Neural cell (in vitro differentiated cells): ENCODE results near the gene SPN. TPM values are rescaled to one million over a fixed set of nuclear protein-coding genes. Genes with fewer than 3 reads are reported as not detected.
"Not testable (repeated sequence)": the region's sequence is repeated elsewhere in the genome, so short reads cannot be mapped to it uniquely, and the experiment has no call there.

Experiments
- H2AFZ ChIP-seq: fragments of 200-600, 300-800 bp; sonication (generic), shearing (Covaris generic); 2 replicates; pipeline ENCODE4 v1.6.0; 2014; ENCODE audit warnings: low read depth, mild to moderate bottlenecking, antibody characterized with exemption, low read length, moderate library complexity
- H3F3A ChIP-seq: fragments of 200-600 bp; shearing (Covaris generic); 2 replicates; pipeline ENCODE4 v1.6.1; 2016; ENCODE audit warnings: mild to moderate bottlenecking, moderate library complexity, mixed read lengths, antibody characterized with exemption, low read length; ENCODE audit not compliant: insufficient read depth, poor library complexity, severe bottlenecking
- H3K27ac ChIP-seq: fragments of 200-600, 300-800 bp; sonication (generic), shearing (Covaris generic); 2 replicates; pipeline ENCODE4 v1.5.1; 2014; ENCODE audit warnings: mild to moderate bottlenecking, low read length, moderate library complexity
- H3K27me3 ChIP-seq: fragments of 300-800, 200-600 bp; sonication (generic), shearing (Covaris generic); 2 replicates; pipeline ENCODE4 v1.6.0; 2014; ENCODE audit warnings: mild to moderate bottlenecking, low read depth, low read length, moderate library complexity; ENCODE audit not compliant: insufficient read depth
- H3K36me3 ChIP-seq: fragments of 300-800, 200-600 bp; sonication (generic), shearing (Covaris generic); 2 replicates; pipeline ENCODE4 v1.5.1; 2014; ENCODE audit warnings: mild to moderate bottlenecking, antibody characterized with exemption, low read length, moderate library complexity; ENCODE audit not compliant: insufficient read depth
- H3K4me2 ChIP-seq: fragments of 300-800, 200-600 bp; sonication (generic), shearing (Covaris generic); 2 replicates; pipeline ENCODE4 v1.6.0; 2014; ENCODE audit warnings: mild to moderate bottlenecking, low read length
- H3K4me3 ChIP-seq: fragments of 300-800, 200-600 bp; sonication (generic), shearing (Covaris generic); 2 replicates; pipeline ENCODE4 v1.5.1; 2014; ENCODE audit warnings: mild to moderate bottlenecking, low read length, moderate library complexity
- H3K79me2 ChIP-seq: fragments of 200-600 bp; shearing (Covaris generic); replicated peaks from 2 replicates; pipeline ENCODE4 v1.6.0; 2014; ENCODE audit warnings: mild to moderate bottlenecking, low read length, moderate library complexity; ENCODE audit not compliant: insufficient read depth
- H3K9ac ChIP-seq: fragments of 300-800, 200-600 bp; sonication (generic), shearing (Covaris generic); 2 replicates; pipeline ENCODE4 v1.6.1; 2016; ENCODE audit warnings: mild to moderate bottlenecking, low read length, mixed read lengths
- H3K9me2 ChIP-seq: fragments of 200-600 bp; shearing (Covaris generic); 2 replicates; pipeline ENCODE4 v1.6.1; 2016; ENCODE audit warnings: mild to moderate bottlenecking, low read length, mixed read lengths; ENCODE audit not compliant: insufficient read depth
- H3K9me3 ChIP-seq: fragments of 200-600, 300-800 bp; sonication (generic), shearing (Covaris generic); 2 replicates; pipeline ENCODE4 v1.6.1; 2016; ENCODE audit warnings: mild to moderate bottlenecking, mixed run types, low read length, moderate library complexity, mixed read lengths
- H4K20me1 ChIP-seq: fragments of 200-600 bp; shearing (Covaris generic); 2 replicates; pipeline ENCODE4 v1.6.1; 2016; ENCODE audit warnings: mild to moderate bottlenecking, mixed run types; ENCODE audit not compliant: insufficient read depth
- CTCF ChIP-seq: fragments of 450-650 bp; IDR thresholded peaks from 2 replicates; pipeline ENCODE4 v1.5.1; 2014; ENCODE audit warnings: antibody characterized with exemption, mild to moderate bottlenecking, moderate library complexity; ENCODE audit not compliant: poor library complexity, severe bottlenecking
- EP300 ChIP-seq: fragments of 450-650 bp; conservative IDR thresholded peaks from 2 replicates; pipeline ENCODE4 v1.6.1; 2014; ENCODE audit warnings: antibody characterized with exemption, mild to moderate bottlenecking, moderate library complexity; ENCODE audit not compliant: poor library complexity, severe bottlenecking
- EZH2 ChIP-seq: fragments of 200-600, 300-800 bp; shearing (Covaris generic), sonication (generic); IDR thresholded peaks from 2 replicates; pipeline ENCODE4 v1.6.1; 2014; ENCODE audit warnings: antibody characterized with exemption, low read length, borderline replicate concordance, mild to moderate bottlenecking; ENCODE audit not compliant: insufficient read depth, poor library complexity, severe bottlenecking
- MXI1 ChIP-seq: fragments of 450-650 bp; conservative IDR thresholded peaks from 2 replicates; pipeline ENCODE4 v1.6.1; 2014; ENCODE audit warnings: antibody characterized with exemption, mild to moderate bottlenecking; ENCODE audit not compliant: poor library complexity, severe bottlenecking
- POLR2AphosphoS5 ChIP-seq: IDR thresholded peaks from 2 replicates; pipeline ENCODE4 v1.6.1; 2012
- RAD21 ChIP-seq: fragments of 450-650 bp; conservative IDR thresholded peaks from 2 replicates; pipeline ENCODE4 v1.6.1; 2014; ENCODE audit warnings: antibody characterized with exemption, mild to moderate bottlenecking, moderate library complexity
- REST ChIP-seq: IDR thresholded peaks from 2 replicates; pipeline ENCODE4 v1.6.1; 2012; ENCODE audit warnings: borderline replicate concordance
- SMC3 ChIP-seq: fragments of 450-650 bp; conservative IDR thresholded peaks from 2 replicates; pipeline ENCODE4 v1.6.1; 2014; ENCODE audit warnings: antibody characterized with exemption, mild to moderate bottlenecking, moderate library complexity; ENCODE audit not compliant: poor library complexity
- TAF1 ChIP-seq: IDR thresholded peaks from 2 replicates; pipeline ENCODE4 v1.6.1; 2012; ENCODE audit warnings: low read depth
- polyA plus RNA-seq: library from polyadenylated mRNA; depleted of rRNA; stranded (reverse); fragments of >200 nt; gene quantifications from 2 replicates; pipeline ENCODE4 v1.2.3, GENCODE V29; 2014

Gene SPN
- polyA plus RNA-seq, 1 donor from 2014 or later = 0.09 TPM

- Histone ChIP-seq H3F3A (no peaks in the 10 kb centered on the region), H4K20me1 (no peaks in the 10 kb centered on the region), H3K9ac (no peak overlapping the region), H3K27me3 (no peaks in the 10 kb centered on the region), H3K4me3 (no peak overlapping the region), H2AFZ (no peak overlapping the region), H3K9me3 (no peaks in the 10 kb centered on the region), H3K27ac (no peak overlapping the region), H3K9me2 (no peaks in the 10 kb centered on the region), H3K79me2 (no peaks in the 10 kb centered on the region), H3K36me3 (no peaks in the 10 kb centered on the region), H3K4me2 (no peak overlapping the region)
- TF ChIP-seq RAD21 (no peak), CTCF (no peak), EP300 (no peak), POLR2AphosphoS5 (no peak), MXI1 (no peak), TAF1 (no peak), EZH2 (no peak), REST (no peak), SMC3 (no peak)
These were observed 42.0 kb downstream of the SPN start for GRCh38 chr16:29705030-29705429.

GRCh38 chr16:29707160-29707559 lies 44.1 kb downstream of the SPN start:
- H3K9me2 ChIP-seq, H4K20me1 ChIP-seq, H3F3A ChIP-seq, H3K79me2 ChIP-seq, H3K27ac ChIP-seq, H3K27me3 ChIP-seq, H3K4me3 ChIP-seq, H3K36me3 ChIP-seq, H2AFZ ChIP-seq, H3K4me2 ChIP-seq, H3K9ac ChIP-seq, H3K9me3 ChIP-seq: not testable (repeated sequence)

- no peak overlapping the region for H3K4me3 ChIP-seq
- H3K27ac ChIP-seq = no peak overlapping the region
These were observed 46.0 kb downstream of the SPN start for GRCh38 chr16:29708917-29709600.

More at GRCh38 chr16:29708917-29709600, 46.0 kb downstream of the SPN start:
- no peaks in the 10 kb centered on the region for H3K79me2 ChIP-seq
- no peaks in the 10 kb centered on the region for H3K36me3 ChIP-seq
- no peak for TF ChIP-seq TAF1
- no peak for TF ChIP-seq REST
- TF ChIP-seq POLR2AphosphoS5 = no peak
- no peak for TF ChIP-seq RAD21
- no peak for TF ChIP-seq CTCF
- TF ChIP-seq SMC3 = no peak
- TF ChIP-seq EP300 = no peak
- TF ChIP-seq EZH2 = no peak
- TF ChIP-seq MXI1 = no peak
- no peaks in the 10 kb centered on the region for H3F3A ChIP-seq
- H3K27me3 ChIP-seq = no peaks in the 10 kb centered on the region
- H3K9me3 ChIP-seq = no peaks in the 10 kb centered on the region
- no peaks in the 10 kb centered on the region for H4K20me1 ChIP-seq
- H3K9ac ChIP-seq = no peak overlapping the region
- H2AFZ ChIP-seq = no peak overlapping the region
- no peak overlapping the region for H3K4me2 ChIP-seq
- no peaks in the 10 kb centered on the region for H3K9me2 ChIP-seq
